HEK293T (cell line): Measurements from ENCODE around the gene RAET1G.
"Not testable (repeated sequence)": the region's sequence is repeated elsewhere in the genome, so short reads cannot be mapped to it uniquely, and the experiment has no call there.

Experiments used
- CTCF ChIA-PET: fragments of 350-600 bp; formaldehyde crosslinking; extraction: SDS; loops from one replicate; lab custom pipeline; 2021; ENCODE audit warnings: antibody characterized with exemption, inconsistent platforms; lab: Yijun Ruan, JAX
- POLR2A ChIA-PET: fragments of 350-600 bp; formaldehyde crosslinking; extraction: SDS; loops from one replicate; lab custom pipeline; 2020; ENCODE audit warnings: antibody characterized with exemption, inconsistent platforms; lab: Yijun Ruan, JAX
- DNase-seq: peaks from one replicate; pipeline ENCODE4 v3.0.0; 2012; ENCODE audit warnings: mixed read lengths; ENCODE audit errors: extremely low spot score
- ARNT ChIP-seq: fragments of 450-650 bp; IDR thresholded peaks from 2 replicates; pipeline ENCODE4 v1.6.1; 2017; ENCODE audit warnings: mild to moderate bottlenecking
- BHLHE40 ChIP-seq: fragments of 450-650 bp; IDR thresholded peaks from 2 replicates; pipeline ENCODE4 v1.6.1; 2016; ENCODE audit warnings: mild to moderate bottlenecking, moderate library complexity, borderline replicate concordance
- CTBP1 ChIP-seq: fragments of 450-650 bp; IDR thresholded peaks from 2 replicates; pipeline ENCODE4 v1.6.1; 2016; ENCODE audit warnings: borderline replicate concordance
- ELF4 ChIP-seq: fragments of 450-650 bp; IDR thresholded peaks from 2 replicates; pipeline ENCODE4 v1.6.1; 2017; ENCODE audit warnings: antibody characterized with exemption
- FOXA1 ChIP-seq: fragments of 450-650 bp; IDR thresholded peaks from 2 replicates; pipeline ENCODE4 v1.6.1; 2016; ENCODE audit warnings: mild to moderate bottlenecking
- FOXK2 ChIP-seq: fragments of 450-650 bp; IDR thresholded peaks from 2 replicates; pipeline ENCODE4 v1.6.1; 2016; ENCODE audit warnings: mild to moderate bottlenecking
- FOXM1 ChIP-seq: fragments of 450-650 bp; IDR thresholded peaks from 2 replicates; pipeline ENCODE4 v1.6.1; 2017; ENCODE audit warnings: mild to moderate bottlenecking, borderline replicate concordance
- HDGF ChIP-seq: fragments of 450-650 bp; IDR thresholded peaks from 2 replicates; pipeline ENCODE4 v1.6.1; 2017; ENCODE audit warnings: antibody characterized with exemption, borderline replicate concordance
- L3MBTL2 ChIP-seq: fragments of 450-650 bp; conservative IDR thresholded peaks from 2 replicates; pipeline ENCODE4 v1.6.1; 2016; ENCODE audit warnings: mild to moderate bottlenecking
- LEF1 ChIP-seq: fragments of 450-650 bp; IDR thresholded peaks from 2 replicates; pipeline ENCODE4 v1.6.1; 2017; ENCODE audit warnings: mild to moderate bottlenecking, borderline replicate concordance
- NFRKB ChIP-seq: fragments of 450-650 bp; IDR thresholded peaks from 2 replicates; pipeline ENCODE4 v1.6.1; 2016; ENCODE audit warnings: mild to moderate bottlenecking, moderate library complexity
- SP1 ChIP-seq: fragments of 450-650 bp; IDR thresholded peaks from 2 replicates; pipeline ENCODE4 v1.6.1; 2017
- SUZ12 ChIP-seq: fragments of 450-650 bp; IDR thresholded peaks from 2 replicates; pipeline ENCODE4 v1.6.1; 2016; ENCODE audit warnings: mild to moderate bottlenecking
- TARDBP ChIP-seq: fragments of 450-650 bp; IDR thresholded peaks from 2 replicates; pipeline ENCODE4 v1.6.1; 2016
- ZNF384 ChIP-seq: fragments of 450-650 bp; IDR thresholded peaks from 2 replicates; pipeline ENCODE4 v1.6.1; 2016
- TF ChIP-seq, protein P1 (sequence below): fragments of 450-650 bp; IDR thresholded peaks from 2 replicates; pipeline ENCODE4 v1.6.1; 2016

RAET1G gene

DNA sequence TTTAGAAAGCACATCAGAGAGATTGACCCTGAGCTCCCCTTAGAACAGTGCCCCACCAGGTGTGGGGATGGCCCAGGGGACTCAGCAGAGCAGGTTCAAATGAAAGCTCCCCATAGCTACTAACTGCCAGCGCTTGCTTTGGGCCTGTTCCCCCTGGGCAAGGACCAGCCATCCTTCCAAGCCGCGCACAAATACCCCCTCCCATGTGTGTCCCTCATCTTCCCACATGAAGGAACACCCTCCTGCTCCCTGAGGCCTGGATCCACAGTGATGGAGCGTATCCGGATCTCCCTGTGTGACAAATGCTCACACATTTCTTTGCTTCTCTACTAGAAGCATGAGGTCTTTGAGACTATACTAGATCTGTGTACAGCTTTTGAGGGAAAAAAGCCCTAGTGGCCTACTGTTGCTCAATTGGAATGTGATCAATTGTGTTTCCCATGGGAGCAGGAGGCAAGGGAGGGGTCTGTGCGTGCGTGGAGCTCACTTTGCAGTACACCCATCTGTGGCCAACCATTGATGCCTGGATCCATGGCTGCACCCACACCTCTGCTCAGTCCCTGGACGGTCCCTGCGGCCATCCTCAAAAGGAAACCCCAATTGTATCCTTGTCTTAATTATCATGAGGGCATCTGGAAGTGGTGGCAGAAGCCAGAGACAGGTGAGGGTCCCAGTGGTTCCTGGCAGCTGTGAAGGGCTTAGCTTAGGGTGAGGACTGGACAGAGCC, 1.4 kb upstream of the RAET1G start:
- no peak for DNase-seq
- ChIA-PET POLR2A (interaction anchor here (0.8 kb wide), 1 partner anchor 178 kb away, joined by 3 read pairs; the partner anchor contains the start of gene NUP43), CTCF (interaction anchor here (1.3 to 1.9 kb wide), 3 partner anchors 26 to 88 kb away, joined by 4 to 7 read pairs (median 6); no protein-coding TSS in a partner anchor)
- no peak for TF ChIP-seq L3MBTL2

DNA sequence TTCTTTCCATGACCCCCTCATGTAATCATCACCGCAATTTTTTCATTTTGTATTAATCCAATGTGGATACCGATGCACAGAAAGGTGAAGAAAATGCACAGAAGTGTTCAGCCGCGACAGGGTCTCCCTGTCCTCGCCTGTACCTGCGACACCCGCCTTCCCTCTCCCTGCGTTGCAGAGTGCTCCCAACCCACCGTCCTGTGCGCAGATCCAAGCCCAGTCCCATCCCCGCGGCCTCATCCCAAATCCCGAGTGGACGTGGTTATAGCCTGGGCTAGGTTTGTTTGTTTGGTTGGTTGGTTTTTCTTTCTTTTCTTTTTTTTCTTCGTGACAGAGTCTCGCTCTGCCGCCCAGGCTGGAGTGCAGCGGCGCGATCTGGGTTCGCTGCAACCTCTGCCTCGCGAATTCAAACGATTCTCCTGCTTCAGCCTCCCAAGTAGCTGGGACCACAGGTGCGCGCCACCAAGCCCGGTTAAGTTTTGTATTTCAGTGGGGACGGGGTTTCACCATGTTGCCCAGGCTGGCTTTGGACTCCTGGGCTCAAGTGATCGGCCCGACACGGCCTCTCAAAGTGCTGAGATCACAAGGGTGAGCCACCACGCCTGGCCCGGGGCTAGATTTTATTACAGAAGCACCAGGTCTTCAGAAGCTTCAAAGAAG, 536 bp upstream of the RAET1G start:
- ChIA-PET CTCF (interaction anchor here (1.3 to 1.9 kb wide), 2 partner anchors 25 to 83 kb away, joined by 4 to 7 read pairs; no protein-coding TSS in a partner anchor), POLR2A (no interaction called here)
- TF ChIP-seq FOXK2 (no peak), L3MBTL2 (peak; percentile 26; the same call in 1 of the 2 replicates), NFRKB (no peak), ARNT (no peak)
- DNase-seq: no peak

DNA sequence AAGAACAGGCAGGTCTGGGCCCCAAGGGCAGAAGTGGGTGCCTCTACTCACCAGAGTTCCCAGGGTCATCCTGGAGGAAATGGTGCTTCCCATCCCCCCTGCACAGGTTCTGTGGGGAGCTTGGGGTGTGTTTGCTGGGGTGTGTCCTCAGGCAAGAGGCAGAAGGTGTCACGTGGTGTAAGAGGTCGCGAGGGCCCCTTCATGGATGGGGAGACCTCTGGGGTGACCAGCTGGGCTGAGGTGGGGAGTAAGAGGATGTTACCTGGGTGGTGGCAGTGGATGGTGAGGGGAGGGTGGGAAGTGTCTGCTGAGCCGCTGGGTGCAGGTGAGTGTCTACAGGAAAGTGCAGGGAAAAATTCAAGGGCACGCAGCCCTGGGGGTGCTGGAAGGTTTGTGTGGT, 830 bp downstream of the RAET1G start:
- DNase-seq, POLR2A ChIA-PET: not testable (repeated sequence)
- CTCF ChIA-PET: interaction anchor here (0.7 to 1.0 kb wide), 3 partner anchors 16 to 83 kb away, joined by 3 to 5 read pairs (median 4); no protein-coding TSS in a partner anchor

DNA sequence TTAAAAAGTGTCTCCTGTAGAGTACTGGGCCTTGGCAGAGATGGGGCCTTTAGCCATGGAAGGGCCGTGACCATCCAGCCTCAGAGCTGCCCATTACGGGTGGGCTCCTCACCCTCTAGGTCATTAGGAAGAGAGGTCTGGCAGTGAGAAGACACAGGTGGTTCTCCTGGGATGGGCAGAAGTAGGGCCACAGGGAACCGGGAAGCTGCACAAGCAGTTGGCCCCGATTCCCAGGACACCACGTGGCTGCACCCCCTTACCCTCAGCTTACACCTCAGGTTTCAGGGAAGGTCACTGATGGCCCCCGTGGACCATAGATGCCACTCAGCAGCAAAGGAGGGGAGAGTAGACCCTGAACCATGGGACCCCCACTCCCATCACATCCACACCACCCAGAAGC, 1.6 kb downstream of the RAET1G start:
- CTCF ChIA-PET: no interaction called here
- POLR2A ChIA-PET: no interaction called here
- DNase-seq: no peak
- TF ChIP-seq FOXA1: no peak

DNA sequence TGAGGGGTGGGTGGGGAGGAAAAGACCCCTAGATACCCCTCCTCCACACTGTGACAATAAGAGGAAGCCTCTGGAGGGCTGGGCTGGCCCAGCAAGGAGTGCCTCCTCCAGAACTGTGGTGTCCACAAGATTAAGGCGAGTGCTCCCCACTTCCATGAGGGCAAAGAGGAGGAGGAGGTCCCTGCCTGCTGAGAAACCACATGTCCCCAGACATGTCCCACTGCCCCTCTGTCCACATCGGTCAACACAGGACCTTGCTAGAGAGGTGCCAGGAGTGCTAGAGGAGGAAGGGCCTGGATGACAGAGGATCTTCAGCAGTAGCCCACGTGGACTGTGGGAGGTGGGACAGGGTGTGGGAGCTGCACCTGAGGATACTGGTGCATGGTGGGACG, 3.1 kb downstream of the RAET1G start:
- POLR2A ChIA-PET: no interaction called here
- DNase-seq: no peak
- CTCF ChIA-PET: no interaction called here
- TF ChIP-seq CTBP1: no peak
- TF ChIP-seq BHLHE40: no peak
- TF ChIP-seq FOXA1: no peak
- no peak for TF ChIP-seq L3MBTL2
- no peak for TF ChIP-seq NFRKB
- no peak for TF ChIP-seq FOXK2
- TF ChIP-seq ELF4: no peak
- no peak for TF ChIP-seq SP1
- TF ChIP-seq LEF1: no peak
- no peak for TF ChIP-seq HDGF
- no peak for TF ChIP-seq ARNT
- TF ChIP-seq, protein P1, sequence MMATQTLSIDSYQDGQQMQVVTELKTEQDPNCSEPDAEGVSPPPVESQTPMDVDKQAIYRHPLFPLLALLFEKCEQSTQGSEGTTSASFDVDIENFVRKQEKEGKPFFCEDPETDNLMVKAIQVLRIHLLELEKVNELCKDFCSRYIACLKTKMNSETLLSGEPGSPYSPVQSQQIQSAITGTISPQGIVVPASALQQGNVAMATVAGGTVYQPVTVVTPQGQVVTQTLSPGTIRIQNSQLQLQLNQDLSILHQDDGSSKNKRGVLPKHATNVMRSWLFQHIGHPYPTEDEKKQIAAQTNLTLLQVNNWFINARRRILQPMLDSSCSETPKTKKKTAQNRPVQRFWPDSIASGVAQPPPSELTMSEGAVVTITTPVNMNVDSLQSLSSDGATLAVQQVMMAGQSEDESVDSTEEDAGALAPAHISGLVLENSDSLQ: no peak
- TF ChIP-seq SUZ12: no peak
- TF ChIP-seq ZNF384: no peak
- no peak for TF ChIP-seq FOXM1
- no peak for TF ChIP-seq TARDBP

DNA sequence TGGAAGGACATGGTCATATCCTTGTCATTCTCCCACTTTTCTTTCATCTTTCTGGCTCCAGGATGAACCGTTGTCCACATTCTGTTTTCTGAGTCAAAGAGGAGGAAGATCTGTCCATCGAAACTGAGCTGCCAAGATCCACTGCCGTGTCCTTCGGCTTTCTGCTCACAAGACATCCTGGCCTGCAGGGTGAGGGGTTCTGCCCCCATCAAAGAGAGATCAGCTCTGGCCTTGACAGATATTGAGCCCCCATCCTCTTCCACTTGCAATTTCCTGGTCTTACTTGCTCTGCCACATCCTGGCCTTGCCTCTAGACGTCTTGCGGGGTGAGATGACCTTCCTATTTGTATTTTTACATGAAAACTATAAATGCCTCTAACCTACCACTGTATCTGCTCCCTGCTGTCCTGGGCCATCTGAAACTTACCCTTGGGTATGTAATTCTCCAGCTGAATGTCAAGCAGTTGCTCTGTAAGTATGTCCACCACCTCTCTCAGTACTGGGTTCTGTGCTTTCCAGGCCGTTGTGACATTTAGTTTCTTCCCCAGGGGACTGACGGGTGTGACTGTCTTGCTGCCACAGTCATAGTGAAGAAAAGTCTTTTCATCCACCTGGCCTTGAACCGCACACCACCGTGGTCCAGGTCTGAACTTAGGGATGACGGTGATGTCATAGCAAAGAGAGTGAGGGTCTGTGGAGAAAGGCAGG, 3.6 kb downstream of the RAET1G start:
- POLR2A ChIA-PET, CTCF ChIA-PET, DNase-seq: not testable (repeated sequence)

DNA sequence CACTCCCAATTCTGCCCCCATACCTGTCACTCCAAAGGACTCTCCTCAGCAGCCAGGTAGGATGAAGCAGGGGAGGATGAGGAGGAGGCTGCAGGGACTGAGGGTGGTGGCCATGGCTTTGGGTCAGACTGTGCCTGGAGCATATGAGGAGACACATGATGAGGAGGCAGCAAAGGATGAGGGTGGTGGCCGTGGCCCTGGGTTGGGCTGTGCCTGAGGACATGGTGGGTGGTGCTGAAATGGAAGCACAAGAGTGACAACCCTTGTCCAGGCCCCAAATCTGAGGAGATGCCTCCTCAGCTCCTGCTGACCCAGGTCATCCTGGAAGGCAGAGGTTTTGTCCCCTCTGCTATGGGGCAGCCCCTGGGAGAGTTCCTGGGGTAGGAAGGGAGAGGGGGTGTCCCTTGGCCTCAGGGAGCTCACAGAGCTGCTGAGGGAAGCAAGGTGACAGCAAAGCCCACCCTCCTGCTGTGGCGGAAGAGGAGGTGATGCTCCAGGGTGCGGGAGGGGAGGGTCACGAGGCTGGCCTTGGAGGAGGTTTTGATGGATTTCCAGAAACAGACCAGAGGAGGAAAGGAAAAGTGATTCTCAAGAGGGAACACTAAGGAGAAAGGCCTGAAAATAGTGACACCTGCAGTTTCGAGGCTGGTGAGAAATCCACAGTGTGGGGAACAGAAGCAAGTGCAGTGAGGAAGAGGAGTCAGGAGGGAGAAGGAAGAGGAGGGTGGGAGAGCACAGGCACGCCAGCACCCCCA, 4.6 kb downstream of the RAET1G start:
- no peak for DNase-seq
- no peak for TF ChIP-seq TARDBP
- no peak for TF ChIP-seq L3MBTL2
- TF ChIP-seq ARNT: no peak
- TF ChIP-seq BHLHE40: no peak
- TF ChIP-seq FOXK2: no peak
- TF ChIP-seq, protein P1: no peak
- no peak for TF ChIP-seq CTBP1
- no peak for TF ChIP-seq HDGF
- TF ChIP-seq FOXM1: no peak
- TF ChIP-seq ELF4: no peak
- TF ChIP-seq ZNF384: no peak
- no peak for TF ChIP-seq SP1
- ChIA-PET POLR2A (no interaction called here), CTCF (interaction anchor here (0.6 kb wide), 1 partner anchor 893 kb away, joined by 3 read pairs; no protein-coding TSS in a partner anchor)
